HG03354 (cell line): Measurements from ENCODE around the gene MT4.

ENCODE experiments used
- ATAC-seq: cut with Tn5 transposase; IDR thresholded peaks from one replicate; pipeline ENCODE4 v1.9.1; 2021; ENCODE audit warnings: mild to moderate bottlenecking; ENCODE audit not compliant: unreplicated experiment, poor library complexity, severe bottlenecking

MT4 gene

DNA sequence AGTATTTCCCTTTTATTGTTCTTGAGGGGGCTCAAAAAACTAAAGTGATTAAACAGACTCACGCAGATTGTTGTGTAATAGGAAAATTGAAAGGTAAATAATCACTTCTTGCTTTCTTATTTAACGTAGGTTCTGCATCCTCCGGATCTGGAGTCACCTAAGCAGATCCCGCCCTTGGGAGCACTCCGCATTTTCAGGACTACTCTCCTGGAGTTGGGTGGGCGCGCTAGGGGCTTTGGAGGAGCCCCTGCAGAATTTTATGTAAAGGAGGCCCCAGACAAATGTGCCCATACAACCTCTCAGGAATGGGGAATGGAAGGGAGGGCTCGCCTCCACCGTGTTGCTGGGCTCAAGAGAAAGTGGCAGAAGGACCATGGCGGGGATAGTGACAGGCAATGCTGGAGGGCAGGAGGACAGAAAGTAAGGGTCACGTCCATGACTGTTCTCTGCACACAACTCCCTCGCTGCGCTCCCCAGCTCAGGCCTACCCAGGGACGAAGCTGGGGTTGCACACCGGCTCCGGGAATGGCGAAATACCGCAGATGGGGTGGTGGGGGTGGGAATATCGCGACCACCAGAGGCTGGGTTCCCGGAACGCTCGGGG is 51.8 kb downstream of the MT4 start:
- ATAC-seq: no peak

- ATAC-seq: peak; percentile 56
These were observed 52.6 kb downstream of the MT4 start for GRCh38 chr16:56617212-56618085.

DNA sequence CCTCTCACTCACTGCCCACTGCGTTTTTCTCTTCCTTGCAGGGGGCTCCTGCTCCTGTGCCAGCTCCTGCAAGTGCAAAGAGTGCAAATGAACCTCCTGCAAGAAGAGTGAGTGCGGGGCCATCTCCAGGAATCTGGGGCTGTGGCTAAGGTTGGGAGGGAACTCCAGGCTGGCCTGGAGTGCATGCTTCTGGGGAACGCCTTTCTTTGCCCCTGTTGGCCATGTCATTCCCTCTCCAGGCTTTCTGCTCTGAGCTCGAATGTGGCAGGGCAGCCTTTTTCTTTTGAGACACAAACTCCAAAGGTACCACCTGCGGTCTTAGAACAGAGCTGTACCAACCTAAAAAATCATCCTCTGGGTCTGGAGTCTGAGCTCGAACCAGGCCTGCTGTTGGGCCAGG is 53.3 kb downstream of the MT4 start:
- ATAC-seq: no peak
